ENCODE measurements around the gene UNC5C. TPM values are rescaled to one million over a fixed set of nuclear protein-coding genes. Genes with fewer than 3 reads are reported as not detected.

UNC5C gene
- total RNA-seq, 3 donors from 2014 or later (not counting 1 experiment from before 2014, with no cell fraction given): not detected

DNA sequence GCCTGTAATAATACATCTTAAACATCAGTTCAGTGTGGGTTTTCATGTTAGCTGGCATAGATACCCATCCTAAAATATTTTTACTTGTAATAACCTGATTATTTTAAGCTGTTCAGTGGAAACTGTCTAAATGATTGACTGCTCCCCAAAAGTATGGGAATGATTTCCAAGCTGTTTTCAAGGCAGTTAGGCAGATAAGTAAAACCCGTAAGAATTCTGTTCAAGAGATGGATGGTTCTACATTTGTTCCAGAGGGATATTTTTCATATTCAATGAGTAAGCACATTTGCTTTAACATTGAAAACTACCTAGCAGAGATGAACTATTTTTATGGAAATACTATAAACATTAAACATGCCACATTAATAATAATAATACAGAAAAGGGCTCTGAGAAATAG, 161.1 kb downstream of the UNC5C start:
- H3K4me1 ChIP-seq (ENCODE audit: control insufficient read depth, insufficient read depth, low read length): no peaks in the 10 kb centered on the region
- no peak overlapping the region for H3K27ac Mint-ChIP-seq
- no peaks in the 10 kb centered on the region for H3K36me3 ChIP-seq (ENCODE audit: control insufficient read depth, insufficient read depth, low read length)
- intact Hi-C loops (cut with micrococcal nuclease): no loop called here
- TF ChIP-seq, protein P1, sequence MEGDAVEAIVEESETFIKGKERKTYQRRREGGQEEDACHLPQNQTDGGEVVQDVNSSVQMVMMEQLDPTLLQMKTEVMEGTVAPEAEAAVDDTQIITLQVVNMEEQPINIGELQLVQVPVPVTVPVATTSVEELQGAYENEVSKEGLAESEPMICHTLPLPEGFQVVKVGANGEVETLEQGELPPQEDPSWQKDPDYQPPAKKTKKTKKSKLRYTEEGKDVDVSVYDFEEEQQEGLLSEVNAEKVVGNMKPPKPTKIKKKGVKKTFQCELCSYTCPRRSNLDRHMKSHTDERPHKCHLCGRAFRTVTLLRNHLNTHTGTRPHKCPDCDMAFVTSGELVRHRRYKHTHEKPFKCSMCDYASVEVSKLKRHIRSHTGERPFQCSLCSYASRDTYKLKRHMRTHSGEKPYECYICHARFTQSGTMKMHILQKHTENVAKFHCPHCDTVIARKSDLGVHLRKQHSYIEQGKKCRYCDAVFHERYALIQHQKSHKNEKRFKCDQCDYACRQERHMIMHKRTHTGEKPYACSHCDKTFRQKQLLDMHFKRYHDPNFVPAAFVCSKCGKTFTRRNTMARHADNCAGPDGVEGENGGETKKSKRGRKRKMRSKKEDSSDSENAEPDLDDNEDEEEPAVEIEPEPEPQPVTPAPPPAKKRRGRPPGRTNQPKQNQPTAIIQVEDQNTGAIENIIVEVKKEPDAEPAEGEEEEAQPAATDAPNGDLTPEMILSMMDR (IDR thresholded peaks at IDR 0.05): no peak
- ATAC-seq (no peak), DNase-seq (no peak)
- peaks cover 0 to 7% of the 10 kb centered on the region in 2 donors for H3K9me3 Mint-ChIP-seq
- no peaks in the 10 kb centered on the region for H3K4me1 Mint-ChIP-seq
- H3K27me3 Mint-ChIP-seq (ENCODE audit: low read depth in 2 of 2): no peaks in the 10 kb centered on the region
- 88% methylated on average over 1 of the region's 1 CpG for WGBS (ENCODE audit: insufficient coverage)
- H3K27ac ChIP-seq (ENCODE audit: low read length): no peak overlapping the region
- no peak overlapping the region for H3K4me3 ChIP-seq (ENCODE audit: low read length)
- no peaks in the 10 kb centered on the region for H3K9me3 ChIP-seq (ENCODE audit: control insufficient read depth, insufficient read depth, low read length)
- no peaks in the 10 kb centered on the region for H3K36me3 Mint-ChIP-seq
- no peak overlapping the region for H3K4me3 Mint-ChIP-seq
- H3K27me3 ChIP-seq (ENCODE audit: control insufficient read depth, insufficient read depth, low read length): no peaks in the 10 kb centered on the region

DNA sequence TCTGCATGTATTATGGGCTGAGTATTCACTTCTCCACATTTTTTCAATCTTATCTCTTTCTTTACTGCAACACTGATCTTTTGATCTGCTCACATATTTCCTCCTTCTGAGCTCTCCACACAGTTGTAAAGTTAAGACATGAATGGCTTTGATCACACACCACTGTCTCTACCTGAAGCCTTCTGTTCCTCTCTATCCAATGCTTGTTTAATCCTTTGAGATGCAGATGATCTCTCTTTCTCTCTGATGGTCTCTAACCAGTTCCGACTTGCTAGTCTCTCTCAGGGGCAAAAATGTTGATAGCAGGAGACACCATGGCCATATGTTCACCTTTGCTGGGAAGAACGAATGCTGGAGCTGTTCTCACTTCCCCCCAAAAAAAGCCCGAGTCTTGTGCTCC, 162.4 kb downstream of the UNC5C start:
- Histone ChIP-seq H3K4me1 (ENCODE audit: control insufficient read depth, insufficient read depth, low read length) (no peaks in the 10 kb centered on the region), H3K27me3 (ENCODE audit: control insufficient read depth, insufficient read depth, low read length) (no peaks in the 10 kb centered on the region), H3K27ac (ENCODE audit: low read length) (no peak overlapping the region), H3K4me3 (ENCODE audit: low read length) (no peak overlapping the region), H3K36me3 (ENCODE audit: control insufficient read depth, insufficient read depth, low read length) (no peaks in the 10 kb centered on the region), H3K9me3 (ENCODE audit: control insufficient read depth, insufficient read depth, low read length) (no peaks in the 10 kb centered on the region)
- Mint-ChIP-seq H3K36me3 (no peaks in the 10 kb centered on the region), H3K9me3 (peaks cover 0 to 7% of the 10 kb centered on the region in 2 donors), H3K27ac (no peak overlapping the region), H3K27me3 (ENCODE audit: low read depth in 2 of 2) (no peaks in the 10 kb centered on the region), H3K4me1 (no peaks in the 10 kb centered on the region), H3K4me3 (no peak overlapping the region)
- TF ChIP-seq, protein P1 (IDR thresholded peaks at IDR 0.05): no peak
- intact Hi-C loops (cut with micrococcal nuclease): no loop called here
- ATAC-seq (no peak), DNase-seq (no peak)
- 80% methylated on average over 2 of the region's 3 CpGs for WGBS (ENCODE audit: insufficient coverage)

DNA sequence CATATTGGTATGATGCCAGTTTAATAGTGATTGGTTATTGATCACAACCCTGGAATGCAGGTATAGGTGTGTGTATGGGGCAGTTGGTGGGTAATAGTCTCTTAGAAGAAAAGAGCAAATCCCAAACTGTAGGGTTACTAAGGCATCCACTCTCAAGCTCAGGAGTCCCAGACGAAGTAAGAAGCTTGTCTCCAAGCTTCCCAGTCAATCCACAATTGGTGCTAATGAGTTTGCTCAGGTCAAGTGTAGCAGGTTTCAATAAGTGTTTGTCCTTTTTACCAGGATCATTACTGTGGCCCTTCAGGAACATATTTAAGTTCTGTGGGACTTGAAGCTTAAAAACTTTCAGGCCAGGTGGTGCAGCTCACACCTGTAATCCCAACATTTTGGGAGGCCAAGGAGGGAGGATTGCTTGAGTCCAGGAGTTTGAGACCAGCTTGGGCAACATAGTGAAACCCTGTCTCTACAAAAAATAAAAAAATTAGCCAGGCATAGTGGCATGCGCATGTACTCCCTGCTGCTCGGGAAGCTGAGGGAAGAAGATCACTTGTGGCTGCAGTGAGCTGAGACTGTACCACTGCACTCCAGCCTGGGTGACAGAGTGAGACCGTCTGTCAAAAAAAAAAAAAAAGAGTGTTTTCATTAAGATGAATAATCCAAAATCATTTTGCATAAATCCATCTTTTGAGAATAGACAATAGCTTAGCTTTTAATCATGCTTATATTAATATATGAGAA, 166.8 kb downstream of the UNC5C start:
- Histone ChIP-seq H3K4me3 (ENCODE audit: low read length) (no peak overlapping the region), H3K4me1 (ENCODE audit: control insufficient read depth, insufficient read depth, low read length) (no peaks in the 10 kb centered on the region), H3K27ac (ENCODE audit: low read length) (no peak overlapping the region), H3K27me3 (ENCODE audit: control insufficient read depth, insufficient read depth, low read length) (no peaks in the 10 kb centered on the region), H3K9me3 (ENCODE audit: control insufficient read depth, insufficient read depth, low read length) (no peaks in the 10 kb centered on the region), H3K36me3 (ENCODE audit: control insufficient read depth, insufficient read depth, low read length) (no peaks in the 10 kb centered on the region)
- Mint-ChIP-seq H3K36me3 (no peaks in the 10 kb centered on the region), H3K4me3 (no peak overlapping the region), H3K27ac (no peak overlapping the region), H3K4me1 (no peaks in the 10 kb centered on the region), H3K27me3 (ENCODE audit: low read depth in 2 of 2) (no peaks in the 10 kb centered on the region), H3K9me3 (peaks cover 0 to 5% of the 10 kb centered on the region in 2 donors)
- DNase-seq (no peak), ATAC-seq (no peak)
- intact Hi-C loops (cut with micrococcal nuclease): no loop called here
- WGBS (ENCODE audit: insufficient coverage): 89% methylated on average over 3 of the region's 4 CpGs
- TF ChIP-seq, protein P1 (IDR thresholded peaks at IDR 0.05): no peak

DNA sequence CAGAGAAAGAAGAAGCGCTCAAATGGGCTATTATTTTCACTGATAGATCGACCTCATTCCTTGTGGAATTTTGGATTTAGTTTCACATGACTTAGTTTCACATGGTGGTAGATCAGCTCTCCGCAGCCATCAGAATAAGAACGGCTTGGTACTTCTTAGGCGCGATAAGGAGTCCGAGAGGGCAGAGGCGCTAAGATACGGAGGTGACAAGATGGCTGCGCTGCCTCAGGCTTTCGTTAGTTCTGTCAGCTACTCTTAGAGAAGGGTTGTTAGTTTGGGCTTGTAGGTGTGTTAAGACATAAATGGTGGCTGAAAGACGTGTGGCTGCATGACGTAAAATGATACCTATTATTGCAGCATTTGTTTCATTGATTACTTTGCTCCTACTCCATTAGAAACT, 169.1 kb downstream of the UNC5C start:
- Mint-ChIP-seq H3K36me3 (no peaks in the 10 kb centered on the region), H3K9me3 (peaks cover 0 to 3% of the 10 kb centered on the region in 2 donors), H3K27ac (no peak overlapping the region), H3K4me1 (no peaks in the 10 kb centered on the region), H3K4me3 (no peak overlapping the region), H3K27me3 (ENCODE audit: low read depth in 2 of 2) (no peaks in the 10 kb centered on the region)
- DNase-seq: no peak
- H3K4me3 ChIP-seq (ENCODE audit: low read length): no peak overlapping the region
- H3K9me3 ChIP-seq (ENCODE audit: control insufficient read depth, insufficient read depth, low read length): no peaks in the 10 kb centered on the region
- TF ChIP-seq, protein P1 (IDR thresholded peaks at IDR 0.05): no peak
- no peaks in the 10 kb centered on the region for H3K36me3 ChIP-seq (ENCODE audit: control insufficient read depth, insufficient read depth, low read length)
- intact Hi-C loops (cut with micrococcal nuclease): no loop called here
- H3K4me1 ChIP-seq (ENCODE audit: control insufficient read depth, insufficient read depth, low read length): no peaks in the 10 kb centered on the region
- 91% methylated on average over 13 of the region's 13 CpGs for WGBS (ENCODE audit: insufficient coverage)
- no peaks in the 10 kb centered on the region for H3K27me3 ChIP-seq (ENCODE audit: control insufficient read depth, insufficient read depth, low read length)
- no peak overlapping the region for H3K27ac ChIP-seq (ENCODE audit: low read length)
- ATAC-seq: no peak
